Stomach (tissue), 4 donors: ENCODE measurements around the gene RPH3AL.

Source experiments
- POLR2A ChIP-seq, 4 donors: fragments of 450-650 bp; IDR thresholded peaks; one replicate each; pipeline ENCODE4 v1.6.1; 2016; ENCODE audit warnings: antibody characterized with exemption in 4 of 4, control low read depth in 2 of 4, mild to moderate bottlenecking in 1 of 4, moderate library complexity in 1 of 4
- POLR2AphosphoS5 ChIP-seq, 3 donors: sonication (generic); formaldehyde crosslinking; IDR thresholded peaks; one replicate each; pipeline ENCODE4 v1.6.1; 2016; ENCODE audit warnings: antibody characterized with exemption in 3 of 3
- TF ChIP-seq, protein P1 (sequence below), 7 experiments: fragments of 450-650 bp in 4 of 7; fragments of 200-600 bp in 3 of 7; sonication (generic) in 3 of 7; IDR thresholded peaks; one replicate each; pipeline ENCODE4 v1.5.1; 2016 to 2019; ENCODE audit warnings: antibody characterized with exemption in 7 of 7, control low read depth in 2 of 7, mild to moderate bottlenecking in 1 of 7

DNA sequence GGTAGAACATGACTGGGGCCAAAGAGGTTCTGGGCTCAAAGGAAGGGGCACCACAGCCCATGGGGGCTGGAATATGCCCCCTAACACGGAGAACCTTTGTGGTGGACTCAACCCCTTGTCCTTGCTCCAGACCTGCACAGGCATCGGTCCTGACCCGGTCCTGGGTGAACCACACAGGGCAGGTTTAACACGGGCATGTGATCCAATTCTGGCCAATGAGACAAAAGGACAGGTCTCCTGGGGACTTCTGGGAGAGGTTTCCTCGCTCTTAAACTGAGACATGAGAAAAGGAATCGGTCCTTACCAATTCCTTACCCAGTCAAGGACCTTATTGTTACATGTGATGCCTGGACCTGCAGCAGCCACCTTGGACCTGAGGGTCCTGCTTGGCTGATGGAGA lies 174.8 kb downstream of the RPH3AL start:
- TF ChIP-seq, protein P1, sequence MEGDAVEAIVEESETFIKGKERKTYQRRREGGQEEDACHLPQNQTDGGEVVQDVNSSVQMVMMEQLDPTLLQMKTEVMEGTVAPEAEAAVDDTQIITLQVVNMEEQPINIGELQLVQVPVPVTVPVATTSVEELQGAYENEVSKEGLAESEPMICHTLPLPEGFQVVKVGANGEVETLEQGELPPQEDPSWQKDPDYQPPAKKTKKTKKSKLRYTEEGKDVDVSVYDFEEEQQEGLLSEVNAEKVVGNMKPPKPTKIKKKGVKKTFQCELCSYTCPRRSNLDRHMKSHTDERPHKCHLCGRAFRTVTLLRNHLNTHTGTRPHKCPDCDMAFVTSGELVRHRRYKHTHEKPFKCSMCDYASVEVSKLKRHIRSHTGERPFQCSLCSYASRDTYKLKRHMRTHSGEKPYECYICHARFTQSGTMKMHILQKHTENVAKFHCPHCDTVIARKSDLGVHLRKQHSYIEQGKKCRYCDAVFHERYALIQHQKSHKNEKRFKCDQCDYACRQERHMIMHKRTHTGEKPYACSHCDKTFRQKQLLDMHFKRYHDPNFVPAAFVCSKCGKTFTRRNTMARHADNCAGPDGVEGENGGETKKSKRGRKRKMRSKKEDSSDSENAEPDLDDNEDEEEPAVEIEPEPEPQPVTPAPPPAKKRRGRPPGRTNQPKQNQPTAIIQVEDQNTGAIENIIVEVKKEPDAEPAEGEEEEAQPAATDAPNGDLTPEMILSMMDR (IDR thresholded peaks at IDR 0.05): no peak
- TF ChIP-seq POLR2A (IDR thresholded peaks at IDR 0.05) (no peak), POLR2AphosphoS5 (IDR thresholded peaks at IDR 0.05) (no peak)
